ENCODE results near the gene TMEM139. TPM values are rescaled to one million over a fixed set of nuclear protein-coding genes. Genes with fewer than 3 reads are reported as not detected.

Gene TMEM139
- total and polyA plus RNA-seq, 10 of the 15 experiments (the other 5 are each of a cell fraction or from before 2014, with no cell fraction given): 0.31 TPM; not detected in 9

DNA sequence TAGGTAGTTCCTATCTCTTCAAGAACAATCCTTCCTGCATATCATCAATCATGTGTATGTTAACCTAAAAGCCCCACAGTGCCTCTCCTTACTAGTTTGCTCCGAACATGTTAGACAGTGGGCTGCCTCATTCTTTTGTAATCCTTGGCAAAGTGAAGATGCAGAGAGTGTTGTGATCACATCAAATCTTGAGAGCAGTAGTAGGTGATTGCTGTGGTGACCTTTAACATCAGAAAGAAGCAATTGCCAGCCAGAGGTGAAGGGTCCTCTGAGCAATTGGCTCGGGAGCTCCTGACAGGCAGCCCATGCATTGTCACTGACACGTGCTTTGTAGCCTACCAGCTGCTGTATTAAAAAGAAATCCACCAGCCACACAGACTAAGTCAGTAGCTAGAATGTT lies 41.1 kb upstream of the TMEM139 start (continued):
- TF ChIP-seq PAX5 (IDR thresholded peaks at IDR 0.05; ENCODE audit: borderline replicate concordance, low read depth, low read length) (no peak), FOXM1 (IDR thresholded peaks at IDR 0.05; ENCODE audit: low read depth, low read length) (no peak)
- TF ChIP-seq, protein P1, sequence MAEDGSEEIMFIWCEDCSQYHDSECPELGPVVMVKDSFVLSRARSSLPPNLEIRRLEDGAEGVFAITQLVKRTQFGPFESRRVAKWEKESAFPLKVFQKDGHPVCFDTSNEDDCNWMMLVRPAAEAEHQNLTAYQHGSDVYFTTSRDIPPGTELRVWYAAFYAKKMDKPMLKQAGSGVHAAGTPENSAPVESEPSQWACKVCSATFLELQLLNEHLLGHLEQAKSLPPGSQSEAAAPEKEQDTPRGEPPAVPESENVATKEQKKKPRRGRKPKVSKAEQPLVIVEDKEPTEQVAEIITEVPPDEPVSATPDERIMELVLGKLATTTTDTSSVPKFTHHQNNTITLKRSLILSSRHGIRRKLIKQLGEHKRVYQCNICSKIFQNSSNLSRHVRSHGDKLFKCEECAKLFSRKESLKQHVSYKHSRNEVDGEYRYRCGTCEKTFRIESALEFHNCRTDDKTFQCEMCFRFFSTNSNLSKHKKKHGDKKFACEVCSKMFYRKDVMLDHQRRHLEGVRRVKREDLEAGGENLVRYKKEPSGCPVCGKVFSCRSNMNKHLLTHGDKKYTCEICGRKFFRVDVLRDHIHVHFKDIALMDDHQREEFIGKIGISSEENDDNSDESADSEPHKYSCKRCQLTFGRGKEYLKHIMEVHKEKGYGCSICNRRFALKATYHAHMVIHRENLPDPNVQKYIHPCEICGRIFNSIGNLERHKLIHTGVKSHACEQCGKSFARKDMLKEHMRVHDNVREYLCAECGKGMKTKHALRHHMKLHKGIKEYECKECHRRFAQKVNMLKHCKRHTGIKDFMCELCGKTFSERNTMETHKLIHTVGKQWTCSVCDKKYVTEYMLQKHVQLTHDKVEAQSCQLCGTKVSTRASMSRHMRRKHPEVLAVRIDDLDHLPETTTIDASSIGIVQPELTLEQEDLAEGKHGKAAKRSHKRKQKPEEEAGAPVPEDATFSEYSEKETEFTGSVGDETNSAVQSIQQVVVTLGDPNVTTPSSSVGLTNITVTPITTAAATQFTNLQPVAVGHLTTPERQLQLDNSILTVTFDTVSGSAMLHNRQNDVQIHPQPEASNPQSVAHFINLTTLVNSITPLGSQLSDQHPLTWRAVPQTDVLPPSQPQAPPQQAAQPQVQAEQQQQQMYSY (CRISPR knock-in tag; IDR thresholded peaks at IDR 0.05): no peak
- TF ChIP-seq, protein P2, sequence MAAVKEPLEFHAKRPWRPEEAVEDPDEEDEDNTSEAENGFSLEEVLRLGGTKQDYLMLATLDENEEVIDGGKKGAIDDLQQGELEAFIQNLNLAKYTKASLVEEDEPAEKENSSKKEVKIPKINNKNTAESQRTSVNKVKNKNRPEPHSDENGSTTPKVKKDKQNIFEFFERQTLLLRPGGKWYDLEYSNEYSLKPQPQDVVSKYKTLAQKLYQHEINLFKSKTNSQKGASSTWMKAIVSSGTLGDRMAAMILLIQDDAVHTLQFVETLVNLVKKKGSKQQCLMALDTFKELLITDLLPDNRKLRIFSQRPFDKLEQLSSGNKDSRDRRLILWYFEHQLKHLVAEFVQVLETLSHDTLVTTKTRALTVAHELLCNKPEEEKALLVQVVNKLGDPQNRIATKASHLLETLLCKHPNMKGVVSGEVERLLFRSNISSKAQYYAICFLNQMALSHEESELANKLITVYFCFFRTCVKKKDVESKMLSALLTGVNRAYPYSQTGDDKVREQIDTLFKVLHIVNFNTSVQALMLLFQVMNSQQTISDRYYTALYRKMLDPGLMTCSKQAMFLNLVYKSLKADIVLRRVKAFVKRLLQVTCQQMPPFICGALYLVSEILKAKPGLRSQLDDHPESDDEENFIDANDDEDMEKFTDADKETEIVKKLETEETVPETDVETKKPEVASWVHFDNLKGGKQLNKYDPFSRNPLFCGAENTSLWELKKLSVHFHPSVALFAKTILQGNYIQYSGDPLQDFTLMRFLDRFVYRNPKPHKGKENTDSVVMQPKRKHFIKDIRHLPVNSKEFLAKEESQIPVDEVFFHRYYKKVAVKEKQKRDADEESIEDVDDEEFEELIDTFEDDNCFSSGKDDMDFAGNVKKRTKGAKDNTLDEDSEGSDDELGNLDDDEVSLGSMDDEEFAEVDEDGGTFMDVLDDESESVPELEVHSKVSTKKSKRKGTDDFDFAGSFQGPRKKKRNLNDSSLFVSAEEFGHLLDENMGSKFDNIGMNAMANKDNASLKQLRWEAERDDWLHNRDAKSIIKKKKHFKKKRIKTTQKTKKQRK (IDR thresholded peaks at IDR 0.05; ENCODE audit: low read depth, low read length): no peak

DNA sequence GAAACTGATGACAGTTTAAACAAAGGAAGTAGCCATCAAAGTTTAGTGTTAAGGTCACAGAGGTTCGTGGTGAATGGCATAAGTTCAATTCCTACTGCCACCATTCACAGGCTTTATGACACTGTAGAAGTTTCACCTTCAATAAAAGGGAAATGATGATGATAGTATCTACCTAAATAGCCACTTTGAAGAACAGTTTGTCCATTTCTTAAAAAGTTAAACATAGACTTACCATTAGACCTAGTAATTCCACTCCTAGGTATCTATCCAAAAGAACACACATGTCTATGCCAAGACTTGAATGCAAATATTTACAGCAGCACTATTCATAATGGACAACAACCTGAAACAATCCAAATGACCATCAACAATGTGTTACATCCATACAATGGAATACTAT lies 40.4 kb upstream of the TMEM139 start:
- 0% methylated on average over 1 of the region's 1 CpG for WGBS (ENCODE audit: insufficient coverage, insufficient replicate concordance, low lambda C conversion rate, missing lambda C conversion rate)
- RAD21 ChIA-PET (ENCODE audit: unreplicated experiment): interaction anchor here (1.4 kb wide), 1 partner anchor 61 kb away, joined by 4 read pairs; no protein-coding TSS in a partner anchor
- intact Hi-C loops (cut with micrococcal nuclease; ENCODE audit: unreplicated experiment): loop anchor here (10.0 kb wide), 1 partner anchor 880 kb away; the partner anchor contains the start of gene OR2A14
- H4K20me1 ChIP-seq (ENCODE audit: control insufficient read depth, insufficient read depth): no peaks in the 10 kb centered on the region
- H3K9me3 ChIP-seq (replicated peaks; ENCODE audit: control insufficient read depth, insufficient read depth, low read length): no peaks in the 10 kb centered on the region; the same call in 2 of the 3 replicates
- BruUV-seq (replicated peaks): no TSS peak
- H3K4me3 ChIP-seq: no peak overlapping the region
- no peak for DNase-seq (ENCODE audit: low read depth, low spot score)
- H3K4me1 ChIP-seq (ENCODE audit: control insufficient read depth, insufficient read depth, low read length): no peaks in the 10 kb centered on the region
- SMC1A ChIA-PET (ENCODE audit: uncharacterized antibody, unreplicated experiment): interaction anchor here (1.1 to 1.5 kb wide), 2 partner anchors 64 to 173 kb away, joined by 3 read pairs; no protein-coding TSS in a partner anchor
- H3K79me2 ChIP-seq (ENCODE audit: control insufficient read depth, insufficient read depth, low read length): no peaks in the 10 kb centered on the region
- in situ Hi-C loops (cut with MboI): no loop called here
- ATAC-seq: no peak
- H3K9ac ChIP-seq (ENCODE audit: control insufficient read depth, insufficient read depth, low read length): no peak overlapping the region
- no peaks in the 10 kb centered on the region for H3K27me3 ChIP-seq (replicated peaks in 1 of 2; ENCODE audit: control insufficient read depth in 2 of 2, insufficient read depth in 2 of 2, low read length in 1 of 2)
- no peak for FAIRE-seq
- H3K36me3 ChIP-seq (ENCODE audit: control insufficient read depth in 2 of 2, insufficient read depth in 2 of 2, low read length in 1 of 2): no peaks in the 10 kb centered on the region
- no peak overlapping the region for H3K27ac ChIP-seq (ENCODE audit: control insufficient read depth, insufficient read depth)
- POLR2A ChIA-PET: no interaction called here
- no peak overlapping the region for H2AFZ ChIP-seq (ENCODE audit: control insufficient read depth, low read depth, low read length)
- no peak overlapping the region for H3K4me2 ChIP-seq (ENCODE audit: control insufficient read depth, insufficient read depth)
- CTCF ChIA-PET: interaction anchor here (1.5 to 6.9 kb wide), 3 partner anchors 57 to 171 kb away, joined by 3 to 124 read pairs (median 3); no protein-coding TSS in a partner anchor
- no peak for TF ChIP-seq CHD1 (IDR thresholded peaks at IDR 0.05; ENCODE audit: low read depth, low read length)
- TF ChIP-seq, protein P3, sequence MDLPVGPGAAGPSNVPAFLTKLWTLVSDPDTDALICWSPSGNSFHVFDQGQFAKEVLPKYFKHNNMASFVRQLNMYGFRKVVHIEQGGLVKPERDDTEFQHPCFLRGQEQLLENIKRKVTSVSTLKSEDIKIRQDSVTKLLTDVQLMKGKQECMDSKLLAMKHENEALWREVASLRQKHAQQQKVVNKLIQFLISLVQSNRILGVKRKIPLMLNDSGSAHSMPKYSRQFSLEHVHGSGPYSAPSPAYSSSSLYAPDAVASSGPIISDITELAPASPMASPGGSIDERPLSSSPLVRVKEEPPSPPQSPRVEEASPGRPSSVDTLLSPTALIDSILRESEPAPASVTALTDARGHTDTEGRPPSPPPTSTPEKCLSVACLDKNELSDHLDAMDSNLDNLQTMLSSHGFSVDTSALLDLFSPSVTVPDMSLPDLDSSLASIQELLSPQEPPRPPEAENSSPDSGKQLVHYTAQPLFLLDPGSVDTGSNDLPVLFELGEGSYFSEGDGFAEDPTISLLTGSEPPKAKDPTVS (IDR thresholded peaks at IDR 0.05; ENCODE audit: low read depth, low read length): no peak
- no peak for TF ChIP-seq TCF12 (IDR thresholded peaks at IDR 0.05; ENCODE audit: low read depth, low read length)
- TF ChIP-seq, protein P4, sequence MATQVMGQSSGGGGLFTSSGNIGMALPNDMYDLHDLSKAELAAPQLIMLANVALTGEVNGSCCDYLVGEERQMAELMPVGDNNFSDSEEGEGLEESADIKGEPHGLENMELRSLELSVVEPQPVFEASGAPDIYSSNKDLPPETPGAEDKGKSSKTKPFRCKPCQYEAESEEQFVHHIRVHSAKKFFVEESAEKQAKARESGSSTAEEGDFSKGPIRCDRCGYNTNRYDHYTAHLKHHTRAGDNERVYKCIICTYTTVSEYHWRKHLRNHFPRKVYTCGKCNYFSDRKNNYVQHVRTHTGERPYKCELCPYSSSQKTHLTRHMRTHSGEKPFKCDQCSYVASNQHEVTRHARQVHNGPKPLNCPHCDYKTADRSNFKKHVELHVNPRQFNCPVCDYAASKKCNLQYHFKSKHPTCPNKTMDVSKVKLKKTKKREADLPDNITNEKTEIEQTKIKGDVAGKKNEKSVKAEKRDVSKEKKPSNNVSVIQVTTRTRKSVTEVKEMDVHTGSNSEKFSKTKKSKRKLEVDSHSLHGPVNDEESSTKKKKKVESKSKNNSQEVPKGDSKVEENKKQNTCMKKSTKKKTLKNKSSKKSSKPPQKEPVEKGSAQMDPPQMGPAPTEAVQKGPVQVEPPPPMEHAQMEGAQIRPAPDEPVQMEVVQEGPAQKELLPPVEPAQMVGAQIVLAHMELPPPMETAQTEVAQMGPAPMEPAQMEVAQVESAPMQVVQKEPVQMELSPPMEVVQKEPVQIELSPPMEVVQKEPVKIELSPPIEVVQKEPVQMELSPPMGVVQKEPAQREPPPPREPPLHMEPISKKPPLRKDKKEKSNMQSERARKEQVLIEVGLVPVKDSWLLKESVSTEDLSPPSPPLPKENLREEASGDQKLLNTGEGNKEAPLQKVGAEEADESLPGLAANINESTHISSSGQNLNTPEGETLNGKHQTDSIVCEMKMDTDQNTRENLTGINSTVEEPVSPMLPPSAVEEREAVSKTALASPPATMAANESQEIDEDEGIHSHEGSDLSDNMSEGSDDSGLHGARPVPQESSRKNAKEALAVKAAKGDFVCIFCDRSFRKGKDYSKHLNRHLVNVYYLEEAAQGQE (IDR thresholded peaks at IDR 0.05; ENCODE audit: low read depth, low read length): no peak
- no peak for TF ChIP-seq MEF2A (IDR thresholded peaks at IDR 0.05; ENCODE audit: insufficient read depth, low read depth, low read length)

All from GM12878 (cell line).